ENCODE measurements around the gene PPP6R2.

The PPP6R2 gene

GRCh38 chr22:50443801-50444625, 100.9 kb downstream of the PPP6R2 start:
- in situ Hi-C loops (cut with MboI; ENCODE audit: low sequenced_read_pairs): no loop called here

GRCh38 chr22:50444663-50445062, 101.5 kb downstream of the PPP6R2 start:
- in situ Hi-C loops (cut with MboI; ENCODE audit: low sequenced_read_pairs): no loop called here

GRCh38 chr22:50445071-50445879, 102.1 kb downstream of the PPP6R2 start:
- in situ Hi-C loops (cut with MboI; ENCODE audit: low sequenced_read_pairs): no loop called here

- in situ Hi-C loops (cut with MboI; ENCODE audit: low sequenced_read_pairs): no loop called here
Observed at GRCh38 chr22:50445880-50446707, 103.0 kb downstream of the PPP6R2 start.

GRCh38 chr22:50446708-50447575, 103.8 kb downstream of the PPP6R2 start:
- in situ Hi-C loops (cut with MboI; ENCODE audit: low sequenced_read_pairs): no loop called here

- in situ Hi-C loops (cut with MboI; ENCODE audit: low sequenced_read_pairs): no loop called here
Observed at GRCh38 chr22:50447576-50448551, 104.7 kb downstream of the PPP6R2 start.

GRCh38 chr22:50452649-50453048, 109.5 kb downstream of the PPP6R2 start:
- in situ Hi-C loops (cut with MboI; ENCODE audit: low sequenced_read_pairs): no loop called here

GRCh38 chr22:50454556-50455075, 111.5 kb downstream of the PPP6R2 start:
- in situ Hi-C loops (cut with MboI; ENCODE audit: low sequenced_read_pairs): no loop called here

- in situ Hi-C loops (cut with MboI; ENCODE audit: low sequenced_read_pairs): no loop called here
Observed at GRCh38 chr22:50455201-50455600, 112.1 kb downstream of the PPP6R2 start.

GRCh38 chr22:50456026-50456425, 112.9 kb downstream of the PPP6R2 start:
- in situ Hi-C loops (cut with MboI; ENCODE audit: low sequenced_read_pairs): no loop called here

GRCh38 chr22:50456466-50457234, 113.5 kb downstream of the PPP6R2 start:
- in situ Hi-C loops (cut with MboI; ENCODE audit: low sequenced_read_pairs): no loop called here

GRCh38 chr22:50459016-50459415, 115.9 kb downstream of the PPP6R2 start:
- in situ Hi-C loops (cut with MboI; ENCODE audit: low sequenced_read_pairs): no loop called here

- in situ Hi-C loops (cut with MboI; ENCODE audit: low sequenced_read_pairs): no loop called here
Observed at GRCh38 chr22:50459496-50460140, 116.5 kb downstream of the PPP6R2 start.

- in situ Hi-C loops (cut with MboI; ENCODE audit: low sequenced_read_pairs): no loop called here
Observed at GRCh38 chr22:50460938-50461337, 117.8 kb downstream of the PPP6R2 start.

GRCh38 chr22:50461536-50461935, 118.4 kb downstream of the PPP6R2 start:
- in situ Hi-C loops (cut with MboI; ENCODE audit: low sequenced_read_pairs): no loop called here

GRCh38 chr22:50461979-50462540, 118.9 kb downstream of the PPP6R2 start:
- in situ Hi-C loops (cut with MboI; ENCODE audit: low sequenced_read_pairs): no loop called here

- in situ Hi-C loops (cut with MboI; ENCODE audit: low sequenced_read_pairs): no loop called here
Observed at GRCh38 chr22:50463188-50463900, 120.2 kb downstream of the PPP6R2 start.

All from HL-60/S4 (cell line).